Upper lobe of left lung (tissue), 4 donors: ENCODE measurements around the gene VDR.

Experiments
- CTCF ChIP-seq, 6 experiments: fragments of 450-650 bp in 4 of 6; fragments of 200-600 bp in 2 of 6; sonication (generic) in 2 of 6; IDR thresholded peaks; one replicate each; pipeline ENCODE4 v1.5.1; 2016 to 2019; ENCODE audit warnings: antibody characterized with exemption in 6 of 6
- POLR2AphosphoS5 ChIP-seq, 2 donors: sonication (generic); formaldehyde crosslinking; IDR thresholded peaks; one replicate each; pipeline ENCODE4 v1.5.1; 2017; ENCODE audit warnings: antibody characterized with exemption in 2 of 2

- TF ChIP-seq CTCF (IDR thresholded peaks at IDR 0.05) = no peak
- peak in 1 of 2 donors; percentile 14 for TF ChIP-seq POLR2AphosphoS5 (IDR thresholded peaks at IDR 0.05)
Observed at GRCh38 chr12:47801904-47802246, 102.9 kb downstream of the VDR start.
